Measurements from ENCODE around the gene PTPRN2.

The PTPRN2 gene

GRCh38 chr7:157951300-157952049 lies 636.1 kb downstream of the PTPRN2 start:
- no peak overlapping the region for H3K4me3 ChIP-seq (ENCODE audit: low read depth, low read length)

GRCh38 chr7:157949711-157950110 lies 637.9 kb downstream of the PTPRN2 start:
- TF ChIP-seq CTCF (IDR thresholded peaks at IDR 0.05; ENCODE audit: borderline replicate concordance, insufficient read depth, low read depth, low read length): no peak
- no peak overlapping the region for H3K4me3 ChIP-seq (ENCODE audit: low read depth, low read length)

More at GRCh38 chr7:157951300-157952049, 636.1 kb downstream of the PTPRN2 start:
- no peak for TF ChIP-seq CTCF (IDR thresholded peaks at IDR 0.05; ENCODE audit: borderline replicate concordance, insufficient read depth, low read depth, low read length)

GRCh38 chr7:157947504-157947903 lies 640.1 kb downstream of the PTPRN2 start:
- TF ChIP-seq CTCF (IDR thresholded peaks at IDR 0.05; ENCODE audit: borderline replicate concordance, insufficient read depth, low read depth, low read length): no peak
- no peak overlapping the region for H3K4me3 ChIP-seq (ENCODE audit: low read depth, low read length)

- no peak overlapping the region for H3K4me3 ChIP-seq (ENCODE audit: low read depth, low read length)
- no peak for TF ChIP-seq CTCF (IDR thresholded peaks at IDR 0.05; ENCODE audit: borderline replicate concordance, insufficient read depth, low read depth, low read length)
Measured at GRCh38 chr7:157946398-157947060, 641.1 kb downstream of the PTPRN2 start.

GRCh38 chr7:157945401-157945800 lies 642.2 kb downstream of the PTPRN2 start:
- no peak for TF ChIP-seq CTCF (IDR thresholded peaks at IDR 0.05; ENCODE audit: borderline replicate concordance, insufficient read depth, low read depth, low read length)
- no peak overlapping the region for H3K4me3 ChIP-seq (ENCODE audit: low read depth, low read length)

GRCh38 chr7:157944734-157945291 lies 642.8 kb downstream of the PTPRN2 start:
- H3K4me3 ChIP-seq (ENCODE audit: low read depth, low read length): no peak overlapping the region
- TF ChIP-seq CTCF (IDR thresholded peaks at IDR 0.05; ENCODE audit: borderline replicate concordance, insufficient read depth, low read depth, low read length): no peak
